ENCODE measurements around the gene TCF25.

The TCF25 gene

GRCh38 chr16:89880477-89881367, 7.3 kb downstream of the TCF25 start:
- no peak for DNase-seq

- DNase-seq, result no peak
Measured at GRCh38 chr16:89881368-89881730, 8.0 kb downstream of the TCF25 start.

GRCh38 chr16:89883346-89884040, 10.1 kb downstream of the TCF25 start:
- DNase-seq, result no peak

- DNase-seq, result no peak
Measured at GRCh38 chr16:89884041-89884421, 10.6 kb downstream of the TCF25 start.

GRCh38 chr16:89887243-89887642, 13.9 kb downstream of the TCF25 start:
- no peak for DNase-seq

GRCh38 chr16:89890200-89890599, 16.8 kb downstream of the TCF25 start:
- peak; percentile 68 for DNase-seq

GRCh38 chr16:89890886-89891657, 17.7 kb downstream of the TCF25 start:
- DNase-seq, result no peak

- DNase-seq, result no peak
Measured at GRCh38 chr16:89892055-89892630, 18.8 kb downstream of the TCF25 start.

GRCh38 chr16:89892635-89893034, 19.2 kb downstream of the TCF25 start:
- DNase-seq, result no peak

- DNase-seq, result no peak
Measured at GRCh38 chr16:89893642-89894548, 20.5 kb downstream of the TCF25 start.

GRCh38 chr16:89895482-89896250, 22.3 kb downstream of the TCF25 start:
- DNase-seq, result no peak

- DNase-seq, result no peak
Measured at GRCh38 chr16:89897204-89897603, 23.8 kb downstream of the TCF25 start.

GRCh38 chr16:89898201-89898967, 25.0 kb downstream of the TCF25 start:
- DNase-seq, result no peak

- no peak for DNase-seq
Measured at GRCh38 chr16:89899879-89900481, 26.6 kb downstream of the TCF25 start.

- no peak for DNase-seq
Measured at GRCh38 chr16:89900885-89901284, 27.5 kb downstream of the TCF25 start.

GRCh38 chr16:89902980-89903379, 29.6 kb downstream of the TCF25 start:
- no peak for DNase-seq

- DNase-seq, result no peak
Measured at GRCh38 chr16:89903908-89904515, 30.6 kb downstream of the TCF25 start.

- no peak for DNase-seq
Measured at GRCh38 chr16:89904606-89905510, 31.5 kb downstream of the TCF25 start.
